GM19372 (cell line): ENCODE results near the gene CYB5D1.

Experiments
- ATAC-seq: cut with Tn5 transposase; IDR thresholded peaks from one replicate; pipeline ENCODE4 v1.9.1; 2021; ENCODE audit warnings: mild to moderate bottlenecking, low read depth, moderate library complexity; ENCODE audit not compliant: unreplicated experiment

CYB5D1 gene

DNA sequence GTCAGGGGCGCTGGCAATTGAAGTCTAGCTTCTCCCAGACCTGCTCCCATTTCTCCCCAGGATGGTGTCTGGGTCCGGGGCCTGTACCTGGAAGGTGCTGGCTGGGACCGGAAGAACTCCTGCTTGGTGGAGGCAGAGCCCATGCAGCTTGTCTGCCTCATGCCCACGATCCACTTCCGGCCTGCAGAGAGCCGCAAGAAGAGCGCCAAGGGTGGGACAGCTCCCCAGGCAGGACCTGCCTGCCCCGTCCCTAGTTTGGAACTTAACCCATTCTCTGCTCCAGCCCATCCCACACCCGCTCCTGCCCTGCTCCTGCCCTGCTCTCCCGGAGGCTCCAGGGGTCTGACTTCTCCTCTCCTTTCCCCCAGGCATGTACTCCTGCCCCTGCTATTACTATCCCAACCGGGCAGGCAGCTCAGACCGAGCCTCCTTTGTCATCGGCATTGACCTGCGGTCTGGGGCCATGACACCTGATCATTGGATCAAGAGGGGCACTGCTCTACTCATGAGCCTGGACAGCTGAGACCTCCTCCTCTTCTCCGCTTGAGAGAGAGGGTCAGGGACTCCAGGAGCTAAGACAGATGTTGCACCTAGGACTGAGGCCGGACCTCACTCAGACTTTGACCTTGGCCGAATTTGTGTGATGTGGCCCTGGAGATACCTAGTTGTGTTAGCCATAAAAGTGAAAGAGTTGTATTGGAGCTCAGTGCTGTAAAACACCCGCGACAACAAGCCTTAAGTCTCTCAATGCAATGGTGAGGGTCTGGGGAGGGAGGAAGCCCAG is 24.6 kb upstream of the CYB5D1 start:
- no peak for ATAC-seq

DNA sequence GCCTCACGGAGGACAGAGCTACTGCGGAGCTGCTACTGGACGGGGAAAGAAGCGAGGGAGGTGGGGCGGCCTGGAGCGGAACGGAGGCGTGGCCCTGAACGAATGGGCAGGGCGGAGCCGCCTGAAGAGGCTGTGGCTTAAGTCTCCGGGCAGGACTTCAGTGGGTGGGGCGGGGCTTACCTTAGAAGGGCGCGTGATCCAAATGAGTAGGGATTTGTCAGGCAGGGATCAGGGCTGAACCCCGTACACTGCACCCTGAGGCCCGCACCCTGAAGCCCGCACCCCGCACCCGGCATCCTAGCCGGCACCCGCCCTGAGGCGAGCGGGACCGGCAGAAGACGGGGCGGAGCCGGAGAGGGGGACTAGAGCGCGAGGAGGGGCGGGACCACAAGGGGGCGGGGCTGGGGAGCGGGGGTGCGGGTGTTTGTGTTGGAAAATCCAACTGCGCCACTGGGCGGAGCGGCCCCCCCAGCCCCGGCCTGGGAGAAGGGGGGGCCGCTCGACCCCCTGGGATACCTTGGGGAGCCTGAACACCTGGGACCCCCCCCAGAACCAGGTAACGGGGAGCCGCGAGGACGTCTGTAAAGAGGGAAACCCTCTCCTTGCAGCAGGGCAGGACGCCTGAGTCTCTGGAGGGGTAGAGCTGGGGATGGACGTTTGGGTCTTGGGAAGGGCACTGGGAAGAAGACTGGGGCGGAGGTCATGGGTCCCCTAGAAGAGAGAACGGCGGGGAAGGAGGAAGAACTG is 23.8 kb upstream of the CYB5D1 start, which contains the start of gene KDM6B:
Gene KDM6B (plus strand): TSS at position 423 of the 747 bp plus-strand sequence. CDS start 11,338 bp downstream, outside the sequence.
- ATAC-seq, result peak; percentile 40

- ATAC-seq, result no peak
These were observed 23.3 kb upstream of the CYB5D1 start for GRCh38 chr17:7834542-7834956.

DNA sequence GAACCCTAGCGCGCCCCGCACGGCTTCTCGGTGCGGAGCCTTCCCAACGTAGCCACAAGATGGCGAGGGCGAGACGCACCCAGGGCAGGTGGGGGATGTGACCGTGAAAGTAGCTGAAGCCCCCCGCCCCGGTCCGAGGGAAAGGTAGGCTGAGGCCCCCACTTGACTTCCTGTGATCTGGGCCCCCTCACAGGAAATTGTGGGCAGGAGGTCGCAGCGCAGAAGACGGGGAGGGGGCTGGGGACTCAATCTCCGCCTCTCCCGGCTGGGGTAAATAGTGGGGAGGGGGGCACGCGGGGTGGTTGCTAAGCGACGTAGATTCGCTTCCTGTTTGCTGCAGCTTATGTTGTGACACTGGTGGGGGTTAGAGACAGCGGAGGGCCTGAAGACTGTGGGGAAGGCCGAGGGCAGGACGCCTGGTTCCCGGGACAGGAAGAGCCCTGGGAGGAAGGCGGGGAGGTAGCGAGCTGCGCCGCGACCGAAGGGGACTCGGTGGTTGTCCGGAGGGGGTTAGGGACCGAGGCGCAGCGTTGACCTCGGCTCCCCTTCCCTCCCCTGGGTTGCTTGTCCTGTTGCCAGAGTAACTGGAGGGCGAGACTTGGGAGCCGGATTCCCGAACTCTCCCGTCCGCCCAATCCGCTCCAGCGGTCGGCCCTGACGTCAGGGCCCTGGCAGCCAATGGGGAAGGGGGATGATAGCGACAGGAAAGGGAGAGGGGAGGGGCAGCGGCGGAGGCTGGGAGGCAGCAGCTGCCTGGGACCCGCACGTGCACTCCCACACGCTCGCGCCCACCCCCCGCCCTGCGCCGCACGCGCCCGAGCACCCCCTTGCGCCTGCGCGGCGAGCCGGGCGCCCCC is 22.6 kb upstream of the CYB5D1 start:
- ATAC-seq, result peak; percentile 53

DNA sequence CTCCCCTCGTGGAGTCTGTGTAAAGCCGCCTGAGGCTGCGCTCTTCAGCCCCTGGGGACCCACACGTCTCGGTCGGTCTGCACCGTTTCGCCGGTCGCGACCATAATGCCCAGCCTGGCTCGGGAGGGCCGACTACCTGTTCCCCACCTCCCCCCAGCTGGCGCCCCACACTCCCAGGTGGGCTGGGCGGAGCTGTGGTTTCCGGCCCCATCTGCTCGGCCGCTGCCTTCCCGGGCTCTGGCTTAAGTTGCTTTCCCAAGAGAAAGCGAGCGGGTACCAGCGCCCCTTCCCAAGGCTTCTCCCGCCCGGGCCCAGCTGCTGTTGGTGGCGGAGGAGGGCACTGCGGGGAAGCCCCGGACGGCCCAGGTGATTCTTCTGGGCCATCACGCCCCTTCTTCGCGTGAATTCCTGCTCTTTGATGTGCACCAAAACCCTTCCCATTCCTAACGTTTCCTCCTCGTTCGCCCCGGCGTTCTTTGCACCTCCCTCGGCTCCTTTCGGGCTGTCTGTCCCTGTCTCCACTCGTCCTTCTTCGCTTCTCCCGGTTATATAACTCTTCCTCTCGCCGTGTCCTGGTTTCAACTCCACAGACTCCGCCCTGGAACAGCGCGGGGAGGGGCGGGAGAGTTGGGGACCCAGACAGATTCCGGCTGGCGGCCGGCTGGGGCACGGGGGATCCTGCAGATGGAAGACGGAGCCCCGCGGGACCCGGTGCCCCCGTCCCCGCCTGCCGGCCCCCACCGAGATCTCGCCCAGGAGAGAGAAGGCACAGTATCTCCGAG is 21.8 kb upstream of the CYB5D1 start:
- peak; percentile 37 for ATAC-seq

GRCh38 chr17:7836596-7837407 is 21.0 kb upstream of the CYB5D1 start:
- no peak for ATAC-seq

GRCh38 chr17:7837408-7838088 is 20.3 kb upstream of the CYB5D1 start:
- no peak for ATAC-seq

- ATAC-seq, result no peak
These were observed 19.4 kb upstream of the CYB5D1 start for GRCh38 chr17:7838090-7839075.

DNA sequence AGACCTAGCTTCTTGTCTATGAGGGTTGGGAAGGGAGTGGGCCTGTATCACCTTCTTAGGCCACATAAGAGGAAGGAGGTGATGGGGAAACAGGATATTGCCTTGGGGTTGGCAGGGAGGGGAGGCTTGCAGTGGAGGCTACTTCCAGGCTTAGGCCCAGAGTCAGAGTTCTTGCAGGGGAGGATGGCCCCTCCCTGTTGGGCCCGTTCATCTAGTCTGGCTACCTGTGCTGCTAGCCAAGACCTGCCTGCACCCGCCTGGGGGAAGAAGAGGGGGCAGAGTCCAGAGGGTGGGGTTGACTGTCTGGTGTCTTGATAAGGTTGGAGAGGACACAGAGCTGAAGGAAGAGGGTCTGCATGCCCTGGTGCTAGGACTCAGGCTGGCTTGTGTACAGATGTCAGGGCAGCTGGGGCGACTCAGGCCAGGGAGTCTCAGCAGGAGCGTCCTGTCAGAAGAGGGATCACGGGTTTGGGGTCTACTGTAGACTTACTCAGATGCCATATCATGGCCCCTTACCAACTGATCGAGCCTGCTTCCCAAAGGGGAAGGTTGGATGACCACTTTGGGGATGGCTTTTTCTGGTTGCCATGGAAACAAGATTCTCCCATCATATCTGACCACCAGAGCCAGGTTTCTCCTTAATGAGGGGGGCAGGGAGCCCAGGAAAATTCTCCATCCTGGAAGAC is 18.5 kb upstream of the CYB5D1 start:
- ATAC-seq, result no peak

GRCh38 chr17:7839876-7840261 is 17.9 kb upstream of the CYB5D1 start:
- ATAC-seq, result no peak

DNA sequence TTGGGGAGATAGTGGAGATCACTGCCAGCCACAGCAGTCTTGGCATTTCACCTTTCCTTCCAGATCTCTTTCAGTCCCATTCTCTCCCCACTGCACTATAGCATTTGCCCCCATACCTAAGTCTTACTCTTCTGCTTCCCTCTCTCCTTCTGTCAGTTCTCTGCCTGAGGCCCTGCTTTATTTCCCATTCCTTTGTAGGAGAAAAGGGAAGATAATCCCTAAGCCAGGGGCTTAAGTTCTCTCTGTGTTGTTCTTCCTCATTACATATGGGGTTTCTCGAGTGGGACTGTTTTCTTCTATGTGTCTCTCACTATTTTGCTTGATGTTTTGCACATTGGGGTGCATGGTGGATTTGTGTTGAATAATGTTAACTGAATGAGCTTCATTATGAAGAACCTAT is 17.4 kb upstream of the CYB5D1 start:
- no peak for ATAC-seq

DNA sequence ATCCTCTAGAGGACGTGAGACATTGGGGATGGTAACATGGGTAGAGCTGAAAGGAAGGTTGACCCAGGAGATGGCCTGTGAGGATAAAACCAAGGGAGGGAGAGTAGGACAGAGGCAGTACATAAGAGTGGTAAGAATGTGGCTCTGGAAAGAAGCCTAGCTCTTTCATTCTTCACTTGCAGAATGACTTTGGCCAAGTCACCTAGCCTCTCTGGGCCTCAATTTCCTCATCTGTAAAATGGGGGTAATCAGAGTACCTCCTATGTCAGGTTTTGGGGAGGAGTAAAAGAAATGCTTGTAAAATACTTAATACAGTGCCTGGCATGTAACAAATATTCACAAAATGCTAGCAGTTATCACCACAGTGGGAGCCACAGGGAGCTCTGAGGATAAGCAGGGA is 16.9 kb upstream of the CYB5D1 start:
- ATAC-seq, result no peak

DNA sequence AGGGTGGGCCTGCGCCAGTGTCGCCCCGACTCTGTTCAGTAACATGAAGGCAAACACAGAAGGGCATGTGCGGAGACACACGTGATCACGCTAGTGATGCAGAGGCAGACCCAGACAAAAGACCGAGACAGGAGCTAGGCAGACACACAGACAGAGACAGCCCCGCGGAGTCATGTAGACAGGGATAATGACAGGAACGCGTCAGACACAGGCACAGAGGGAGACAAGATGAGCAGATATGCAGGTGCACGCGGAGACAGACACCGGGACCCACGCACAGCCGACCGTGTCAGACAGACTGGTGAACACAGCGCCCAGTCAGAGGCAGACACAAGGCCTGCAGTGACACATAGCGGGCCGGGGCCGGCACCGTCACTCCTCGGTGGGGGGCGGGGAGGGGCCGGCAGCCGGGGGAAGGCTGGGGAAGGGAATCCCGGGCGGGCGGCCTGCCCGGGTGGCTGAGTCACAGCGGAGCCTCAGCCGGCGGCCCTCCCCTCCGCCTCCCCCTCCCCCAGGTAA is 16.3 kb upstream of the CYB5D1 start:
- ATAC-seq, result no peak

GRCh38 chr17:7841915-7842379 is 15.9 kb upstream of the CYB5D1 start:
- ATAC-seq, result peak; percentile 19

GRCh38 chr17:7842380-7843256 is 15.2 kb upstream of the CYB5D1 start:
- ATAC-seq, result peak; percentile 28

DNA sequence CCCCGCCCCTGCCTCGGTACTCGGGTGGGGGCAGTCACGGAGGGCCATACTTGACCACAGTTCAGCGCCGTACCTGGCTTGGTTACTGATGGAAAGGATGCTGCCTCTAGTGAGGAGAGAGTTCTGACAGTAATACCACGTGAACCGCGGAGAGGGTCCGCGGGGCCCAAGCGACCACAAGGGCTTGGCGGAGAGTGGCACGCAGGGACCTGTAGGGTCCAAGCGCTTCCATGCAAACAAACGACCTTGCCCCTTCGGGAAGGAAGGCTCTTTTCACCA is 14.6 kb upstream of the CYB5D1 start:
- ATAC-seq, result peak; percentile 2
